ENCODE measurements around the gene NUDT21.

GRCh38 chr16:56469748-56470147 lies 18.6 kb upstream of the NUDT21 start:
- TF ChIP-seq, protein P1, sequence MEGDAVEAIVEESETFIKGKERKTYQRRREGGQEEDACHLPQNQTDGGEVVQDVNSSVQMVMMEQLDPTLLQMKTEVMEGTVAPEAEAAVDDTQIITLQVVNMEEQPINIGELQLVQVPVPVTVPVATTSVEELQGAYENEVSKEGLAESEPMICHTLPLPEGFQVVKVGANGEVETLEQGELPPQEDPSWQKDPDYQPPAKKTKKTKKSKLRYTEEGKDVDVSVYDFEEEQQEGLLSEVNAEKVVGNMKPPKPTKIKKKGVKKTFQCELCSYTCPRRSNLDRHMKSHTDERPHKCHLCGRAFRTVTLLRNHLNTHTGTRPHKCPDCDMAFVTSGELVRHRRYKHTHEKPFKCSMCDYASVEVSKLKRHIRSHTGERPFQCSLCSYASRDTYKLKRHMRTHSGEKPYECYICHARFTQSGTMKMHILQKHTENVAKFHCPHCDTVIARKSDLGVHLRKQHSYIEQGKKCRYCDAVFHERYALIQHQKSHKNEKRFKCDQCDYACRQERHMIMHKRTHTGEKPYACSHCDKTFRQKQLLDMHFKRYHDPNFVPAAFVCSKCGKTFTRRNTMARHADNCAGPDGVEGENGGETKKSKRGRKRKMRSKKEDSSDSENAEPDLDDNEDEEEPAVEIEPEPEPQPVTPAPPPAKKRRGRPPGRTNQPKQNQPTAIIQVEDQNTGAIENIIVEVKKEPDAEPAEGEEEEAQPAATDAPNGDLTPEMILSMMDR (conservative IDR thresholded peaks at IDR 0.05): no peak
- TF ChIP-seq ZFX (IDR thresholded peaks at IDR 0.05): no peak
